H1 (cell line): Measurements from ENCODE around the gene CALY.

Source experiments
- CHD1 ChIP-seq: IDR thresholded peaks from 2 replicates; pipeline ENCODE4 v1.6.1; 2012; ENCODE audit warnings: low read depth, low read length, improper control_type of control experiment
- CTCF ChIP-seq, 3 experiments: IDR thresholded peaks; 1 replicate in 2 of 3; 2 replicates in 1 of 3; pipeline versions ENCODE4 v1.5.1 to v1.6.1; 2011; ENCODE audit warnings: low read length in 3 of 3, mild to moderate bottlenecking in 3 of 3, inconsistent platforms in 2 of 3, low read depth in 1 of 3, moderate library complexity in 1 of 3; ENCODE audit not compliant: insufficient read depth in 1 of 3; ENCODE audit errors: control extremely low read depth in 1 of 3
- EZH2 ChIP-seq: fragments of 200-600 bp; sonication (generic); IDR thresholded peaks from 2 replicates; pipeline ENCODE4 v1.7.1; 2012; ENCODE audit warnings: low read depth, mild to moderate bottlenecking, moderate library complexity, low read length, inconsistent platforms; ENCODE audit not compliant: severe bottlenecking
- KDM1A ChIP-seq: fragments of 200-600, 300-600 bp; sonication (generic); IDR thresholded peaks from 2 replicates; pipeline ENCODE4 v1.7.1; 2016; ENCODE audit warnings: mild to moderate bottlenecking, low read length, borderline replicate concordance
- MAFK ChIP-seq: IDR thresholded peaks from 2 replicates; pipeline ENCODE4 v1.6.1; 2012; ENCODE audit warnings: low read depth, mild to moderate bottlenecking, improper control_type of control experiment, low read length
- POLR2A ChIP-seq, 2 experiments: IDR thresholded peaks; 1 replicate in 1 of 2; 2 replicates in 1 of 2; pipeline ENCODE4 v1.6.1; 2011; ENCODE audit warnings: low read depth in 2 of 2, low read length in 2 of 2, mild to moderate bottlenecking in 2 of 2; ENCODE audit errors: control extremely low read depth in 1 of 2
- RBBP5 ChIP-seq: IDR thresholded peaks from 2 replicates; pipeline ENCODE4 v1.7.1; 2012; ENCODE audit warnings: low read depth, mild to moderate bottlenecking, inconsistent platforms, low read length, moderate library complexity, borderline replicate concordance
- RFX5 ChIP-seq: IDR thresholded peaks from 2 replicates; pipeline ENCODE4 v1.6.1; 2011; ENCODE audit warnings: low read depth, low read length, improper control_type of control experiment, borderline replicate concordance
- SIN3A ChIP-seq, 2 experiments: IDR thresholded peaks in 1 of 2; conservative IDR thresholded peaks in 1 of 2; 2 replicates each; pipeline ENCODE4 v1.6.1; 2011 to 2012; ENCODE audit warnings: low read length in 2 of 2, improper control_type of control experiment in 1 of 2, low read depth in 1 of 2, mild to moderate bottlenecking in 1 of 2
- TAF1 ChIP-seq: IDR thresholded peaks from 2 replicates; pipeline ENCODE4 v1.6.1; 2011; ENCODE audit warnings: mild to moderate bottlenecking, low read depth, low read length
- ZNF274 ChIP-seq: IDR thresholded peaks from 2 replicates; pipeline ENCODE4 v1.7.0; 2012; ENCODE audit warnings: low read length, borderline replicate concordance; ENCODE audit errors: extremely low read depth

GRCh38 chr10:133310399-133310755 lies 26.3 kb downstream of the CALY start:
- no peak for TF ChIP-seq CTCF (IDR thresholded peaks at IDR 0.05; ENCODE audit: control extremely low read depth in 1 of 3, insufficient read depth in 1 of 3, low read depth in 1 of 3, low read length in 3 of 3)
- no peak for TF ChIP-seq MAFK
- no peak for TF ChIP-seq RFX5
- TF ChIP-seq ZNF274 = no peak
- TF ChIP-seq KDM1A = no peak
- no peak for TF ChIP-seq CHD1
- no peak for TF ChIP-seq POLR2A (IDR thresholded peaks at IDR 0.05; ENCODE audit: control extremely low read depth in 1 of 2, low read depth in 2 of 2, low read length in 2 of 2)
- TF ChIP-seq EZH2 = no peak
- TF ChIP-seq RBBP5 = no peak
- TF ChIP-seq SIN3A (conservative IDR thresholded peaks at IDR 0.05 in 1 of 2, IDR thresholded peaks at IDR 0.05 in 1 of 2; ENCODE audit: low read depth in 1 of 2, low read length in 2 of 2) = no peak
- no peak for TF ChIP-seq TAF1
